Stimulated activated CD4-positive, alpha-beta T cell treated with anti-CD3 and anti-CD28 coated beads, Interleukin-12 subunit alpha, Interleukin-12 subunit beta, amount 100 ng/mL, for 4 hours (primary cell): ENCODE measurements around the gene CLEC11A.
"Not testable (repeated sequence)": the region's sequence is repeated elsewhere in the genome, so short reads cannot be mapped to it uniquely, and the experiment has no call there.

Experiments
- DNase-seq: peaks from one replicate; pipeline ENCODE4 v3.0.0-alpha.2; 2020

CLEC11A gene

DNA sequence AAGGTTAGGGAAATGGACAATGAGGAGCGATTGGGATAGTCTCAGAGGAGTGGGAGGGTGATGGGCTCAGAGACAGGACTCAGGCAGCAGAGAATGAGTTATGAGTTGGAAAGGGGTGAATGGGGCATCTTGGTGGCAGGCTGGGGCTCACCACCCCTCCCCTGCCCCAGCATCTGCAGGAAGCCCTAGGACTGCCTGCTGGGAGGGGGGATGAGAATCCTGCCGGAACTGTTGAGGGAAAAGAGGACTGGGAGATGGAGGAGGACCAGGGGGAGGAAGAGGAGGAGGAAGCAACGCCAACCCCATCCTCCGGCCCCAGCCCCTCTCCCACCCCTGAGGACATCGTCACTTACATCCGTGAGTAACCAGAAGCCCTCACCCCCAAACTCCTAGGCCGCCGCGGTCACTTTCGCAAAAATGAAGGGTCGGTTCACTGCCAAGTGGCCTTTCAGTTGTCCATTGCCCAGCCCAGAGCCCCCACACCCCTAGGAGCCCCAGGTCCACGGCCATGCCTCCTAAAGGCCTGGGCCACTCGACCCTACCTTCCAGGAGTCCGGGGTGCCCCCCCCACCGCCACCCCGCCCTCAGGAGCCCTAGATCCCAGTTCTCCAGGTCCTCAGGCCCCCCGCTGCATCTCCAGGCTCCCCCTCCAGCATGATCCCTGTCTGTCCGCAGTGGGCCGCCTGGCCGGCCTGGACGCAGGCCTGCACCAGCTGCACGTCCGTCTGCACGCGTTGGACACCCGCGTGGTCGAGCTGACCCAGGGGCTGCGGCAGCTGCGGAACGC is 764 bp downstream of the CLEC11A start:
- no peak for DNase-seq

GRCh38 chr19:50724522-50725217 is 1.5 kb downstream of the CLEC11A start:
- DNase-seq: peak; percentile 90

GRCh38 chr19:50725218-50725910 is 2.2 kb downstream of the CLEC11A start:
- no peak for DNase-seq

- no peak for DNase-seq
Observed at GRCh38 chr19:50725911-50726230, 2.7 kb downstream of the CLEC11A start.

DNA sequence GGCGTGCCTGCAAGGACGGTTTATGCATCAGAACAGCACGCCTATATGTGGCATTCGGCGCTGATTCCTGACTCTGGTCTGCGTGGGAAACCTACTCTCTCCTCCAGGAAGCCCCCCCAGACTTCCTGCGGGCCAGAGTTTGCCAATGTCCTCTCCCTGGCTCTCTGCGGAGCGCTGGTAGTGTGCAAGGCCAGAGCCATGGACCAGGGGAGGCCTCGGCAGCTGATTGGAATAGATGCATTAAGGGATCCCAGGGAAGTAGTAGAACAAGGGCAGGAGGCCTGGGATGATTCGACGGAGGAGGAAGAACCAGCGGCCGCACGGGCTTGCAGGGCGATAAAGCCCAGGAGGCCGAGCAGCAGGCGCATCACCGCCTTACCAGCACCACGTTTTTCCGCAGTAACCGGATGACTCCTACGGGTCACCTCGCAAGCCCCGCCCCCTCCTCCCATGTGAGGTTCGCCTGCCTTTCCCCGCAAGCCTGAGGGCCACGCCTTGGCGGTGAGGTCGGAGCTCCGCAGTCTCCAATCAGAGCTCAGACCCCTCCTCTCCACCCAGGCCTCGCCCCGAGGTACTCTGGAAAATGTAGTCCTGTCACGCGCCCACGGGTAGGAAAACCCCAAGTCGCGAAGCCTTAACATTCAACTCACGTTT is 5.0 kb downstream of the CLEC11A start:
- DNase-seq: peak; percentile 74

- DNase-seq: no peak
Observed at GRCh38 chr19:50729894-50730293, 6.7 kb downstream of the CLEC11A start.

DNA sequence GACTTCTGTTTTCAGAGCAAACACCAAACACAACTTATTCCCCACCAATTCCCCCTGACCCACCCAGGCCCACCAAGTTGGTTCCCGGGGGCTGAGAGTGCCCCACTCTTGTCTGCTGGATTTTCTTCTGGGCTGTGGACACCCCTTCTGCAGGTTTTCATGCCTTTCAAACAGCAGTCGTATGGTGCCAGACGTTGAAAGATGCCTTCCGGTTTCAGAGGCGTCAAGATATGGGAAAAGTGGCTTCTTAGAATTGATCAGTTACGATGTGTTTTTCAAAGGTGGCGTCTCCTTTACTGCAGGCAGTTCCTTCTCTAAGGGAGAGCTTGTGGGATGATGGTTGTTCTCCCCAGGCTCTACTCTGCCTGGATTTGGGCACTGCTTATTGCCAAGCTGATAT is 12.7 kb downstream of the CLEC11A start:
- no peak for DNase-seq

- DNase-seq: no peak
Observed at GRCh38 chr19:50736338-50736737, 13.2 kb downstream of the CLEC11A start.

DNA sequence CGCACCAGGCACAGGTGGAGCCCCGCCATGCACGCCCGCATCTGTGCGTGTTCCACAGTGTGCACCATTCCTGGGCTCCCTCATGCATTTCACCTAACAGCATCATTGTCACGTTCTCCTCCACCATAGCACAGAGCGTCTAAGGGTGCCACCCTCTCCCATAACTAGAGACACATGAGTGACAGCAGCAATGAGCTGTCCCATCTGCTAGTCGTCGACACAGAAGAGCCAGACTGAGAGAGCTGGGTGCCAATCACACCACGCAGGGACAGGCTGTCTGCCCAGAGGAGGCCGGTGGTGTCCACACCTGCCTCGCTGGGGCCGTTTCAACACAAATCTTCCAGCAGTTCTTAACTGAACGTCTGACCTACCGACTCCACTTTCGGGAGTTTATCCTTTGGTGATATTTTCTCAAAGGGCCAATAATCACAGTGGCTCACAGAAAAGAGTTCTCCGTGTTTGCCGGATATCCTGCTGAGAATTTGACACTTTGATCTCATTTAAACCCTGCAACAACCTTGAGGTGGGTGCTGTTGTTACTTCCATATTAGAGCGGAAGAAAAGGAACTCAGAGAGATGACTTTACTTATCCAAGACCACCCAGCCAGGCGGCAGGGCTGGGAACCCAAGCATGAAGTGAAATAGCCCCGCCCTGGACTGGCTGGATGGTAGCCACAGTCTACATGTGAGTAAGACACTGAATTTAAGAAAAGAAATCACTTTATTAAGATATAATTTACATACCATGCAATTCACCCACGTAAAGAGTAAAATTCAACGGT is 16.2 kb downstream of the CLEC11A start:
- no peak for DNase-seq

GRCh38 chr19:50739914-50740426 is 16.8 kb downstream of the CLEC11A start:
- no peak for DNase-seq

GRCh38 chr19:50741179-50741933 is 18.2 kb downstream of the CLEC11A start:
- no peak for DNase-seq

GRCh38 chr19:50743537-50743936 is 20.4 kb downstream of the CLEC11A start:
- no peak for DNase-seq

GRCh38 chr19:50745221-50745620 is 22.1 kb downstream of the CLEC11A start:
- no peak for DNase-seq

- DNase-seq: not testable (repeated sequence)
Observed at GRCh38 chr19:50747141-50747540, 24.0 kb downstream of the CLEC11A start.

- no peak for DNase-seq
Observed at GRCh38 chr19:50749490-50749889, 26.3 kb downstream of the CLEC11A start.

DNA sequence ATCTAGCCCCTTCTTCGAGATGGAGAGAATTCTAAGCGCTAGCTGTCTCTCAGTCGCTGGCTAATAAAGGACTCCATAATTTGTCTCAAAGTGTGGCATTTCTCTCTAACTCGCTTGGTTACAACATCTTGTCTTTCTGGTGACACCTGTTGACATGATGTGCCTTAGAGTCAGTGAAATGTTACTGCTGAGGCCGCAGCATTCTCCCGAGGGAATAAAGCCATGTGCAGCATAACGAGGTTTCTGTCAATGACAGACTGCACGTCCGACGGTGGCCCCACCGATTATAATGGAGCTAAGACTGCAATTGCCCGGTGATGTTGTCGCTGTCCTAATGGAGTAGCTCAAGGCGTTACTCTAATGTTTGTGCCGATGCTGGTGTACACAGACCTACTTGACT is 26.8 kb downstream of the CLEC11A start:
- no peak for DNase-seq

DNA sequence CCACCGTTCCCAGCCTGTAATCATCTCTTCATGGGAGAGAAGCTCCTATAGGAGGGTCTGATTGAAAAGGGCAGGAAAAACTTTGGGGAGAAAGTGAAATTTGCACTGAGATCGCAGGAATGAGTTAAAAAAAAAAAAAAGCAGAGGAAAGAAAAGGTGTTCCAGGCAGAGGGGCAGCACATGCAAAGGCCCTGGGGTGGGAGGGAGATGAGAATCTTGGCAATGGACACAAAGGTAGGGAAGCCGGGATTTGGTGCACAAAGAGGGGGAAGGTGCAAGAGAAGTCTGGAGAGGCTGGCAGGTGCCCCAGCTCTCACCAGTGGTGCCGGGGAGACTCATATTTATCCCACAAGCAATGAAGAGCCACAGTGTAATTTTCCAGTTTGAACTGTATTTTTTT is 30.7 kb downstream of the CLEC11A start:
- DNase-seq: no peak

- not testable (repeated sequence) for DNase-seq
Observed at GRCh38 chr19:50756244-50756643, 33.1 kb downstream of the CLEC11A start.

- DNase-seq: not testable (repeated sequence)
Observed at GRCh38 chr19:50757624-50758023, 34.5 kb downstream of the CLEC11A start.

DNA sequence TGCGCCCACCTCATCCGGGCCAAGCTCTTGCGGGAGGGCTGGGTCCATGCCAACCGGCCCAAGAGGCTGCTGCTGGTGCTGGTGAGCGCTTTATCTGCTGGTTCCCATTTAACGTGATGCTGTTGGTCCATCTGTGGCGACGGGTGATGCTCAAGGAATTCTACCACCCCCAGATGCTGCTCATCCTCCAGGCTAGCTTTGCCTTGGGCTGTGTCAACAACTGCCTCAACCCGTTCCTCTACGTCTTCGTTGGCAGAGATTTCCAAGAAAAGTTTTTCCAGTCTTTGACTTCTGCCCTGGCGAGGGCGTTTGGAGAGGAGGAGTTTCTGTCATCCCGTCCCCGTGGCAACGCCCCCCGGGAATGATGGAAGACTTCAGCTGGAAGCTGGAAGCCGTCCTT is 35.9 kb downstream of the CLEC11A start:
- not testable (repeated sequence) for DNase-seq

- DNase-seq: no peak
Observed at GRCh38 chr19:50759886-50760285, 36.7 kb downstream of the CLEC11A start.

DNA sequence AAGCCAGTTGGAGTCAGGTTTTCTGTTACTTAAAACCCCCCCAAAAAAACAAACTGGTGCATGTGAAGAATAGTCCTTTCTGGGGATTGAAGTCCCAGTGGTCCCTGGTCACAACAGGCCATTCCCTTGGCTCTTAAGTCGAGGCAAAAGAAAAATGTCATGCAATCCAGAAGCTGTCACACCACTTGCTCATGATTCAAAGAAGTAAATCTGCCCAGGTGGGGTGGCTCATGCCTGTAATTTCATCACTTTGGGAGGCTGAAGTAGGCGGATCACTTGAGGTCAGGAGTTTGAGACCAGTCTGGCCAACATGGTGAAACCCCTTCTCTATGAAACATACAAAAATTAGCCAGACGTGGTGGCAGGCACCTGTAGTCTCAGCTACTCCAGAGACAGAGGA is 38.3 kb downstream of the CLEC11A start:
- not testable (repeated sequence) for DNase-seq
